Endodermal cell (in vitro differentiated cells): ENCODE measurements around the gene FTO. TPM values are rescaled to one million over a fixed set of nuclear protein-coding genes. Genes with fewer than 3 reads are reported as not detected.

Source experiments
- DNase-seq: peaks from one replicate; pipeline ENCODE4 v3.0.0-alpha.2; 2017
- H3K27ac ChIP-seq: 2 replicates; pipeline ENCODE4 v1.5.1; 2013; ENCODE audit warnings: mild to moderate bottlenecking, low read depth, low read length, moderate library complexity
- H3K27me3 ChIP-seq: 2 replicates; pipeline ENCODE4 v1.6.1; 2013; ENCODE audit warnings: mild to moderate bottlenecking, low read length, moderate library complexity; ENCODE audit not compliant: insufficient read depth, control insufficient read depth, poor library complexity, severe bottlenecking
- H3K36me3 ChIP-seq: 2 replicates; pipeline ENCODE4 v1.7.0; 2013; ENCODE audit warnings: mild to moderate bottlenecking, low read length, moderate library complexity; ENCODE audit not compliant: control insufficient read depth, insufficient read depth
- H3K4me1 ChIP-seq: one replicate; pipeline ENCODE4 v1.7.0; 2013; ENCODE audit warnings: low read length; ENCODE audit not compliant: control insufficient read depth, insufficient read depth
- H3K4me3 ChIP-seq: 2 replicates; pipeline ENCODE4 v1.5.1; 2013; ENCODE audit warnings: mild to moderate bottlenecking, low read length, moderate library complexity
- H3K9ac ChIP-seq: 2 replicates; pipeline ENCODE4 v1.6.1; 2013; ENCODE audit warnings: mild to moderate bottlenecking, low read length, moderate library complexity; ENCODE audit not compliant: poor library complexity, severe bottlenecking; ENCODE audit errors: extremely low read depth
- H3K9me3 ChIP-seq: 2 replicates; pipeline ENCODE4 v1.6.1; 2013; ENCODE audit warnings: mild to moderate bottlenecking, low read length, moderate library complexity; ENCODE audit not compliant: control insufficient read depth
- H3K27ac Mint-ChIP-seq: 2 replicates; pipeline ENCODE4 v1.8.0; 2020; ENCODE audit warnings: mixed read lengths
- H3K27me3 Mint-ChIP-seq: 2 replicates; pipeline ENCODE4 v1.8.0; 2021; ENCODE audit warnings: mild to moderate bottlenecking, mixed read lengths; ENCODE audit not compliant: insufficient read depth
- H3K36me3 Mint-ChIP-seq: 2 replicates; pipeline ENCODE4 v1.8.0; 2020; ENCODE audit warnings: low read depth, mixed read lengths
- H3K4me1 Mint-ChIP-seq: 2 replicates; pipeline ENCODE4 v1.8.0; 2020; ENCODE audit warnings: mixed read lengths
- H3K4me3 Mint-ChIP-seq: 2 replicates; pipeline ENCODE4 v1.8.0; 2020; ENCODE audit warnings: mild to moderate bottlenecking, moderate library complexity, mixed read lengths
- H3K9me3 Mint-ChIP-seq: 2 replicates; pipeline ENCODE4 v1.8.0; 2020; ENCODE audit warnings: mild to moderate bottlenecking, mixed read lengths
- WGBS, 2 experiments: methylation state at CpG; one replicate each; pipeline versions ENCODE4 v1.1.5 to v1.1.7; 2013; ENCODE audit warnings: missing lambda C conversion rate in 2 of 2, mixed read lengths in 1 of 2; ENCODE audit not compliant: insufficient coverage in 1 of 2, insufficient read length in 1 of 2; 5-methylcytosine and 5-hydroxymethylcytosine counted together
- total RNA-seq, 2 donors: library from RNA; stranded (reverse); fragmentation: NEBNext Ultra II Directional in 1 of 2; extraction: Animal tissue kit (Norgen Biotek cat#: 25700) in 1 of 2; gene quantifications; 2 replicates in 1 of 2; 3 replicates in 1 of 2; pipeline ENCODE4 v1.2.1, GENCODE V29; 2021
- TF ChIP-seq, protein P1 (sequence below): fragments of 200-600 bp; sonication (generic); conservative IDR thresholded peaks from 2 replicates; pipeline ENCODE4 v1.5.0; 2021; ENCODE audit warnings: antibody characterized with exemption, mild to moderate bottlenecking

The FTO gene
- total RNA-seq, 2 donors from 2014 or later, result 80.3 to 102 TPM

DNA sequence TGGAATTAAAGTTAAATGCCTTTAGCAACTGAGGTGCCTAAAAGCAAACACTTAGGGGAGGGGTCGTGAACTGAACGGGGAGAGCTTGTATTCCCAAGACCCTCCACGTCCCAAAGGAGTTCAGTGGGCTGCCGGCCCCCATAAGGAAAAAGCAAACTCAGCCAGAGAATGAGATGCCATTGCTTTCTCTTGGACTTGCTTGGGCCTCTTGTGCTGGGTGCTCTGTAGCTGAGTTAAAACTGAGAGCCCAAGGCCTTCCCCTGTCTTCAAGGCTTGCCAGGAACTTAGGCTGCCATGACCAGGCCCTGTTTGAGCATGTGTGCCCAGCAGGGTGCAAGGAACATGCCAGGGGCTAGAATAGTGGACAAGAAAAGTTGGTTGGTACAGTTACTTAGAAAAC is 382.8 kb downstream of the FTO start:
- Histone ChIP-seq H3K36me3 (no peaks in the 10 kb centered on the region), H3K27ac (no peak overlapping the region), H3K4me3 (no peak overlapping the region), H3K9me3 (no peaks in the 10 kb centered on the region), H3K9ac (no peak overlapping the region), H3K4me1 (no peaks in the 10 kb centered on the region), H3K27me3 (no peaks in the 10 kb centered on the region)
- no peaks in the 10 kb centered on the region for H3K27me3 Mint-ChIP-seq
- no peak overlapping the region for H3K27ac Mint-ChIP-seq
- no peaks in the 10 kb centered on the region for H3K36me3 Mint-ChIP-seq
- 83 to 85% methylated on average over 4 of the region's 4 CpGs for WGBS, 2 experiments
- TF ChIP-seq, protein P1, sequence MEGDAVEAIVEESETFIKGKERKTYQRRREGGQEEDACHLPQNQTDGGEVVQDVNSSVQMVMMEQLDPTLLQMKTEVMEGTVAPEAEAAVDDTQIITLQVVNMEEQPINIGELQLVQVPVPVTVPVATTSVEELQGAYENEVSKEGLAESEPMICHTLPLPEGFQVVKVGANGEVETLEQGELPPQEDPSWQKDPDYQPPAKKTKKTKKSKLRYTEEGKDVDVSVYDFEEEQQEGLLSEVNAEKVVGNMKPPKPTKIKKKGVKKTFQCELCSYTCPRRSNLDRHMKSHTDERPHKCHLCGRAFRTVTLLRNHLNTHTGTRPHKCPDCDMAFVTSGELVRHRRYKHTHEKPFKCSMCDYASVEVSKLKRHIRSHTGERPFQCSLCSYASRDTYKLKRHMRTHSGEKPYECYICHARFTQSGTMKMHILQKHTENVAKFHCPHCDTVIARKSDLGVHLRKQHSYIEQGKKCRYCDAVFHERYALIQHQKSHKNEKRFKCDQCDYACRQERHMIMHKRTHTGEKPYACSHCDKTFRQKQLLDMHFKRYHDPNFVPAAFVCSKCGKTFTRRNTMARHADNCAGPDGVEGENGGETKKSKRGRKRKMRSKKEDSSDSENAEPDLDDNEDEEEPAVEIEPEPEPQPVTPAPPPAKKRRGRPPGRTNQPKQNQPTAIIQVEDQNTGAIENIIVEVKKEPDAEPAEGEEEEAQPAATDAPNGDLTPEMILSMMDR, result no peak
- H3K4me1 Mint-ChIP-seq, result no peaks in the 10 kb centered on the region
- DNase-seq, result no peak
- no peak overlapping the region for H3K4me3 Mint-ChIP-seq
- no peaks in the 10 kb centered on the region for H3K9me3 Mint-ChIP-seq

DNA sequence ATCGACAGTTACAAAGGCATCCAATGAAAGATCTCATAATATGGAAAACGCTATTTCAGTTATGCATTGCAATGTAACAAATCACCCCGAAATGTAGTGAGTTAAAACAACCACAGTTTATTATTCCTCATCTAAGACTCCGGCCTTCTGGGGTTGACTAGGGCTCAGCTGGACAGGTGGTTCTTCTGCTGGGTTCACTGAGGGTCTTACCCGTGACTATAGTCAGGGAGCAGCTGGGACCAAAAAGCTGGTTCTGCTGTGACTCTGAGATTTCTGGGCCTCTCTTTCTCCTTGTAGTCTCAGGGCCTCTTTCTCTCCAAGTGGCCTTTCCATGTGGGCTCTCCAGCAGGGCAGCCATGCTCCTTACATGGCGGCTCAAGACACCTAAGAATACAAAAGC is 386.6 kb downstream of the FTO start:
- H3K4me1 ChIP-seq, result no peaks in the 10 kb centered on the region
- no peaks in the 10 kb centered on the region for H3K9me3 Mint-ChIP-seq
- WGBS, 2 experiments, result 86 to 95% methylated on average over 6 of the region's 6 CpGs

DNA sequence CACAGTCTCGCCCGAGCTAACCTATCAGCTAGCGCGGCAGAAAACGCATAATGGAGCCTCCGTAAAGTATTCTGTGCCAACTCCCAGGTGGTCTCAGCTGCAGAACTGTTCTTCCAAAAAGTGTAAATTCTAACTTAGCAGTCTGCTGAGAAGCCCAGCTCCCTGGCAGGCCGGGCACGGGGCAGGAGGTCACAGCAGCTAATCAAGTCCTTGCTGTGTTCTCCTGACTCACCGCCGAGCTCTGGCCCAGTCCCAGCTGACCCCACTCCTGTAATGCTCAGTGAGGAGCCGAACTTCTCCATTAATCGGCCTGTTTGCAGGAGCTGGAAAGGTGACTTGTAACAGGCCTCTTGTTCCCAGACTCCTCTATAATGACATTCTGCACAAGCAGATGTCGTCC is 389.3 kb downstream of the FTO start:
- no peak overlapping the region for H3K4me3 Mint-ChIP-seq
- whole genome bisulfite sequencing, 2 experiments, result 88 to 93% methylated on average over 11 to 13 of the region's 13 CpGs

More for the DNA sequence above, 386.6 kb downstream of the FTO start:
- H3K4me3 Mint-ChIP-seq, result no peak overlapping the region
- no peak overlapping the region for H3K27ac Mint-ChIP-seq
- no peak for DNase-seq
- H3K9ac ChIP-seq, result no peak overlapping the region
- TF ChIP-seq, protein P1, result no peak
- no peaks in the 10 kb centered on the region for H3K36me3 Mint-ChIP-seq
- no peaks in the 10 kb centered on the region for H3K4me1 Mint-ChIP-seq
- H3K27me3 ChIP-seq, result no peaks in the 10 kb centered on the region
- no peaks in the 10 kb centered on the region for H3K36me3 ChIP-seq
- H3K27ac ChIP-seq, result no peak overlapping the region
- H3K27me3 Mint-ChIP-seq, result no peaks in the 10 kb centered on the region
- no peak overlapping the region for H3K4me3 ChIP-seq
- no peaks in the 10 kb centered on the region for H3K9me3 ChIP-seq

More for the DNA sequence above, 389.3 kb downstream of the FTO start:
- H3K9ac ChIP-seq, result no peak overlapping the region
- Mint-ChIP-seq H3K27me3 (no peaks in the 10 kb centered on the region), H3K4me1 (peaks cover 8% of the 10 kb centered on the region), H3K27ac (no peak overlapping the region), H3K9me3 (peaks cover 2% of the 10 kb centered on the region), H3K36me3 (no peaks in the 10 kb centered on the region)
- TF ChIP-seq, protein P1, result no peak
- no peak overlapping the region for H3K27ac ChIP-seq
- no peaks in the 10 kb centered on the region for H3K36me3 ChIP-seq
- H3K4me1 ChIP-seq, result peaks cover 5% of the 10 kb centered on the region
- no peak overlapping the region for H3K4me3 ChIP-seq
- DNase-seq, result no peak
- H3K9me3 ChIP-seq, result peaks cover 10% of the 10 kb centered on the region
- H3K27me3 ChIP-seq, result no peaks in the 10 kb centered on the region
